SK-N-MC (cell line): ENCODE data around the gene C4B.
"Not testable (repeated sequence)": the region's sequence is repeated elsewhere in the genome, so short reads cannot be mapped to it uniquely, and the experiment has no call there.

ENCODE experiments used
- EZH2 ChIP-seq: fragments of 200-600 bp; sonication (generic); IDR thresholded peaks from one replicate; pipeline ENCODE4 v1.6.1; 2017; ENCODE audit warnings: antibody characterized with exemption
- POLR2AphosphoS5 ChIP-seq: IDR thresholded peaks from 2 replicates; pipeline ENCODE4 v1.6.1; 2012; ENCODE audit warnings: mild to moderate bottlenecking, low read depth, low read length, borderline replicate concordance

GRCh38 chr6:32005991-32006529 is 8.5 kb upstream of the C4B start:
- TF ChIP-seq POLR2AphosphoS5, EZH2: not testable (repeated sequence)
